Renal cortex interstitium (tissue), 11 donors: ENCODE results near the gene OAS2. TPM values are rescaled to one million over a fixed set of nuclear protein-coding genes. Genes with fewer than 3 reads are reported as not detected.

Experiments used
- DNase-seq, 11 donors: peaks; one replicate each; pipeline ENCODE4 v3.0.0-alpha.2; 2013; ENCODE audit warnings: low read depth in 9 of 11, low spot score in 4 of 11; ENCODE audit errors: extremely low read depth in 1 of 11
- polyA plus RNA-seq, 3 donors: library from polyadenylated mRNA; unstranded; fragments of 120-200 nt; gene quantifications; one replicate each; pipeline ENCODE4 v1.2.1, GENCODE V29; 2013; ENCODE audit not compliant: insufficient read length in 3 of 3

Gene OAS2
- polyA plus RNA-seq, 3 donors: 5.9 to 7.0 (median 6.6) TPM

DNA sequence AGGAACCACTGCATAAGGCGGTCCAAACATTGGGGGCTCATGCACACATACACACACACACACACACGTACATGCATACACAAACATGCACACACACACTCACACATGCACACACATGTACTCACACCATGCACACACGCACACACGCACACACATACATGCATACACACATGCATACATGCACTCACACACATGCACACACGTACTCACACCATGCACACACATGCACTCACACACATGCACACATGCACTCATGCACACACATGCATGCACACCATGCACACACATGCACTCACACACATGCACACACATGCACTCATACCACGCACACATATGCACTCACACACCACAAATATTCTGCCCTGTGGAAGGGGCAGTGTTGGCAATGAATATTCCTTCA, 22.1 kb downstream of the OAS2 start:
- no peak for DNase-seq

DNA sequence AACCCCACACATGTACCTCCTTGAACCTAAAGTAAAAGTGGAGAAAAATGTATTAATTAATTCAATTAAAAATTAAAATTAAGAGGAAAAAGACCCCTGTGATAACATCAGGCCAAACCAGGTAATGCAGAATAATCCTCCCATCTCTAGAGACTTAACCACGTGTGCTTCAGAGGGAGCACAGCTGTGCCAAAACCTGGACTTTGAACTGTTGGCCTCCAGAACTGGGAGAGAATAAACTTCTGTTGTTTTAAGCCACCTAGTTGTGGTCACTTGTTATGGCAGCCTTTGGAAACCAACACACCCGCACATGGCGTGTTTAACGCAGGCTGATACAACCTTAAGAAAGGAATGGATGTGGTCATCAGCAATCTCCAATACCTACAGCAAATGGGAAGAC, 23.8 kb downstream of the OAS2 start:
- DNase-seq: no peak

DNA sequence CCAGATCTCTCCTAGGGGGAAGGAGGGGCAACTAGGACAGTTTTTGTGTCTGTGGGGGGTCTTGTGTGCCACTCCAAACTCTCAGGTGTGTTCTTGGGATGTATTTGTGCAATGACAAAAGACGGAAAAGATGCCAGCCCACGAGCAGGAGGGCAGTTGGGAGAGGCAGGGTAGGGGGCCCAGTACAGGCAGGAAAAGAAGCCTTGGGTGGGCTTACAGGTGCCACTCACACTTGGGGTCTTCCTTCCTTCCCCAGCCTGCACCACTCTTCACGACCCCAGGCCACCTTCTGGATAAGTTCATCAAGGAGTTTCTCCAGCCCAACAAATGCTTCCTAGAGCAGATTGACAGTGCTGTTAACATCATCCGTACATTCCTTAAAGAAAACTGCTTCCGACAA, 24.4 kb downstream of the OAS2 start:
- no peak for DNase-seq

DNA sequence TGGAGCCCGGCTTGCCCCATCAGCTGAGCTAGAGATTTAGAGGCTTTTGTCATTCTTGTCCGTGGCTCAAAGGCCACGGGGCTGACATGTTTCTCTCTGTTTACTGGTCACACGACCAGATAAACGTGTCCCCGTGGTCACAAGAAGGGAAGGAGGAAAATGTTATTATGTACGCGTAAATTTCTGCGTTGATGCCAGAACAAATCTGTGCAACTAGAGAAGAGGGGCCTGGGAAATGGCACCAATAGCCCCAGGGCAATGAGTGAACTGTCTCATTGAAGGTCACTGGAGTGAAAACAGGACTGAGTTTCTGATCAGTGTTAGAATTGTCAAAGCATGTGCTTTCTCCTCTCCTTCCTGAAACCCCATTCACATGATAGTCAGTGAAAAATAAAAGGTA, 25.3 kb downstream of the OAS2 start:
- no peak for DNase-seq

DNA sequence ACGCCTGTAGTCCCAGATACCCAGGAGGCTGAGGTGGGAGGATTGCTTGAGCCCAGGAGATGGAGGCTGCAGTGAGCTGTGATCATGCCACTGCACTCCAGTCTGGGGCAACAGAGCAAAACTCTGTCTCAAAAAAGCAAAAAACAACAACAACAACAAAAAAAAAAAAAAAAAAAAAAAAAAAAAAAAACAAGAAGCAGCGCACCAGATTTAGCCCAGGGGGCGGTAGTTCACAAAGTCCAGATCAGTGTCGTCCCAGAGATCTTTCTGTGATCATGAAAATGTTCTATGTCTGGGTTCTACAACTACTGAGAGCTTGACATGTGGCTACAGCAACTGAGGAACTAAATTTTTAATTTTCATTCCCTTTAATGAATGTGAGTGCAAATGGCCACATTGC, 27.4 kb downstream of the OAS2 start:
- no peak for DNase-seq

DNA sequence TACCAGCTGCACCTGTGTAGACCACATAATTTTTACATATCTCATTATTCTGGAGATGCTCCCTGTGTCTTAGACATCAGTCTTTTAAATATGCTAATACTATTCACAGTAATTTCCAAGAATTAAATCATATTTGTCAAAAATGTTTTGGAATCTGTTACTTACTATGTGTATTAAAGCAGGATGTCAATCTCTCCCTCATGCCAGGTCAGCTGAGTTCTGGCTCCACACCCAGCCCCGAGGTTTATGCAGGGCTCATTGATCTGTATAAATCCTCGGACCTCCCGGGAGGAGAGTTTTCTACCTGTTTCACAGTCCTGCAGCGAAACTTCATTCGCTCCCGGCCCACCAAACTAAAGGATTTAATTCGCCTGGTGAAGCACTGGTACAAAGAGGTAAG, 27.9 kb downstream of the OAS2 start:
- no peak for DNase-seq

DNA sequence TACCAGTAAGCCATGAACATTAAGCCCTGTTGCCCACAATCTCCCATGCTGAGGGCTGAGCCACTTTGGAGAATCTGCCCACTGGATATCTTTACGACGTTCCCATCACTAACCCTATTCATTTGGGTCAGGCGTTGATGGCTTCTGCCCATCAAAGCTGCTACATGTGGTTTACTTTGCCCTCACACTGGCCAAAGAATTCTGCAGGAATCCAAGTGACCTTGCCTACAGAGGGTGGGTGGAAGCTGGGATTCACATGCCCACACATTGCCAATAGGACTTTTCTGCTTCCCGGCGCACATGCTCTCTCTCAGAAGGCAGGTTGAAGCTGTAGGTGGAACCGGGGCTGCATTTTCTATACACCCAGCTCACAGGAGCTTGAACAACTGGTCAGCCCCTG, 28.3 kb downstream of the OAS2 start:
- DNase-seq: no peak

DNA sequence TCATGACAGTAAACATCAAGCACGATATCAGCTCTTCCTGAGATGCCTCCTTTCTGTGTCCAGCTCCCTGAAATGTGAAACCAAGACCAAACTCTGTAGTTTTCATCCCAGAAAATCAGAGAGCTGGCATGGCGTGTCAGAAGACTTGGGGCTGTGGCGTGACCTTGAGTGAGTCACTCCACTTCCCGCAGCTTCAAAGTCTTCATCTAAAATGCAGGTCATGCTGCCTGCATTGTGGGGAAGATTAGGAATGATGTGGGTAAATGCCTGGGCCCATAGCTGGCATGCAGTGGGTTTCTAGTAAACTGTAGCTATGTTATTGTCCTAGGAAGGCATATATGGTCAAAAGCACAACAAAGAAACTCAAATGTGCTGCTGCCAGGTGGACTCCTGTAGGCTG, 28.8 kb downstream of the OAS2 start:
- no peak for DNase-seq

DNA sequence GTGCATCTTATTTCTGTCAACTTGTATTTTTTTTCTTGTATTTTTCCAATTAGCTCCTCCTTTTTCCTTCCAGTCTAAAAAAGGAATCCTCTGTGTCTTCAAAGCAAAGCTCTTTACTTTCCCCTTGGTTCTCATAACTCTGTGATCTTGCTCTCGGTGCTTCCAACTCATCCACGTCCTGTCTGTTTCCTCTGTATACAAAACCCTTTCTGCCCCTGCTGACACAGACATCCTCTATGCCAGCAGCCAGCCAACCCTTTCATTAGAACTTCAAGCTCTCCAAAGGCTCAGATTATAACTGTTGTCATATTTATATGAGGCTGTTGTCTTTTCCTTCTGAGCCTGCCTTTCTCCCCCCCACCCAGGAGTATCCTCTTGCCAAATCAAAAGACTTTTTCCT, 32.4 kb downstream of the OAS2 start:
- DNase-seq: peak in 1 of 11 donors; percentile 9

DNA sequence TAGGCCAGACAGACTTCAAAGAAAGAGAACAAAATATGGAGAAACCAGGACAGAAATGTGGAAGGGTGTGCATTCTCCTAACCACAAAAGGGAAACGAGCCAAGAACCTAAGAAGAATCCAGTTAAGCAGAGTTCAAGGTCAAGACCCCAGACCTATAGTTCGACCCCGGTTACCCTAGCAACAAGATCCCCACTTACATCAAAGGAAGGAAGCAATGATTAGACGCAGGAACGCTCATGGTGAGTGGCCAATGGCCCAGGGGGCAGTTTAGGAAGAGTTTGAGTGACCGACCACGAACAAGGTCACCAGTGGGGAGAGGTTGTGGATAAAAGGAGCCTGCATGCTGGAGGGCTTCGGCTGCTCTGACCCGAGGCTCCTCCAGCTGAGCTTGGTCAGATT, 36.2 kb downstream of the OAS2 start:
- DNase-seq: no peak

DNA sequence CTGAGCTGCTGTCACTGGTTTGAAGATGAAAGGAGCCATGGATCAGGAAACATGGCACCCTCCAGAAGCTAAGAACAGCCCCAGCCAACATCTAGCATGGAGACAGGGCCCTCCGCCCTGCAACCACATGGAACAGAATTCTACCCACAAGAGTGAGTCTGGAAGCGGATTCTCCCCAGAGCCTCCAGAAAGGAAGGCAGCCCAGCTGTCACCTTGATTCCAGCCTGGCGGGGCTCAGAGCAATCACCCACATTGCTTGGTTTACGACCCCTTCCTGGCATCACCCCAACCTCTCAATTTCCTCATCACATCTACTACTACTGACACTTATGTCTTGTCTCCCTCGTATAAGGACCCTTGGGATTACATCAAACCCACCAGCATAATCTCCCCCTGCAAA, 38.5 kb downstream of the OAS2 start:
- DNase-seq: no peak

DNA sequence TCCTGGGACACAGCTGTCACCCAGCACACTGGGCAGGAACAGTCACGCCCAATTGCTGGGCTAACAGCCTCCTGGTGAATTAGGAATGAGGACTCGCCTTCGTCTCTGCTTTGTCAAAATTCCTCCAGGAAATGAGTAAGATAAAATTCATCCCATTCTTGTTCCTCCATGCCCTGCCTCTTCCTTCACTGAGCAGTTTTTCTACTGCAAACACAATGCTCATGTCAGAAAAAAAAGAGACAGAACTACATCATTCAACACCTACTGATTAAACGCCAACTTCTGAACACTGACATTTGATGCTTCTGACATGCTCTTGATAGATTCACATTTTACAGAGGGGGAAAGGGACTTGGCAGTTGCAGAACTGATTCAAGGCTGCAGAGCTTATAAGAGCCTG, 40.7 kb downstream of the OAS2 start:
- DNase-seq: no peak

DNA sequence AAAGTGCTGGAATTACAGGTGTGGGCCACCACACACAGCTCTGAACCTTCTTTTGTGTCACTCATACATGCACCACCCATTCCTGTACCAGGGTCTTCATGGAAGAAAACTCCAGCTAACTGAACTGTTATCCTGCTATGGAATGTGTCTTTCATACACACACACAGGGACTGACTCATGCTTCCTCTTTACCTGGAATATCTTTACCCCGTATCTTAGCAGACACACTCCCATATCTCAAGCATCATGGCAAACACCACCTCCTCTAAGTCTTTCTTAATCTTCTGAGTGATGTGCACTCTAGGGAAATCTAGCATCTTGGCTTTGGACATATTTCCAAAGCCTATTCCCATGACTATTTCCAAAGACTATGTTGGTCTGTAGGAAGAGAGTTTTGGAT, 43.2 kb downstream of the OAS2 start:
- no peak for DNase-seq

DNA sequence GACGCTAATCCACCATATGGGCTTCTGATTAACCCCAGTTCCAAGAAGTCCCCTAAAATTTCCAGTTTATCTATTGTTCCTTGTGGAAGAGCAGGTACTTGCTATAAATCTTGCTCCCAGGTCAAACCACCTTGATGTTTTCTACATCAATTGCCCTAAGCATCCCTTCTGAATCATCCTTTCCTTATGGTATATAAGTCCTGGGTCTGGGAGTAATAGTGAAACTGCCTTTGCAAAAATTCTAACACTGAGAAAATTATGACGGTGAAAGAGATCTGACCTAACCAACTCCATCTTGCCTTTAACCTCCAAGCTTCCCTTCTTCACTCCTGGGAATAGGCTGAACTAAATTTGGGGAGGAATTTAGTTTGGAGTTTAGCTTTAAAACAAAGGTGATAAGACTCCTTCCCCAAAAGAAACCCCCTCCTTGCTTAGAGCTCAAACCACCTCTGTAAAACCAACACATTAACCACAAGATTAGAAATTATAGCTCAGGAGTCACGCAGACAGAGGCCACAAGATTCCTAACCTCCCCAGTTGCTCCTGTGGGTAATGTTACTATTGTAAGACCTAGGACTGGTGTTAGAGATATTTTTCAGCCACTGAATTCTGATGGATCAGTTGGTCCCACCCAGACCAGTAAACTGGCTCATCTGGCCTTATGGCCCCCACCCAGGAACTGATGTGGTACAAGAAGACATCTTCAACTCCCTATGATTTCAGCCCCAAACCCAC, 44.4 kb downstream of the OAS2 start:
- DNase-seq: no peak

DNA sequence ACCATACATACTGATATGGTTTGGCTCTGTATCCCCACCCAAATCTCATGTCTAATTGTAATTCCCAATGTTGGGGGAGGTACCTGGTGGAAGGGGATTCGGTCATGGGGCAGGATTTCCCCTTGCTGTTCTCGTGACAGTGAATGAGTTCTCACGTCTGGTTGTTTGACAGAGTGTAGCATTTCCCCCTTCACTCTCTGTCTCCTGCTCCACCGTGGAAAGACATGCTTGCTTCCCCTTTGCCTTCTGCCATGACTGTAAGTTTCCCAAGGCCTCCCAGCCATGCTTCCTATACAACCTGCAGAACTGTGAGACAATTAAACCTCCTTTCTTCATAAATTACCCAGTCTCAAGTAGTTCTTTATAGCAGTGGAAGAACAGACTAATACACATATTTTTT, 49.4 kb downstream of the OAS2 start:
- DNase-seq: no peak

DNA sequence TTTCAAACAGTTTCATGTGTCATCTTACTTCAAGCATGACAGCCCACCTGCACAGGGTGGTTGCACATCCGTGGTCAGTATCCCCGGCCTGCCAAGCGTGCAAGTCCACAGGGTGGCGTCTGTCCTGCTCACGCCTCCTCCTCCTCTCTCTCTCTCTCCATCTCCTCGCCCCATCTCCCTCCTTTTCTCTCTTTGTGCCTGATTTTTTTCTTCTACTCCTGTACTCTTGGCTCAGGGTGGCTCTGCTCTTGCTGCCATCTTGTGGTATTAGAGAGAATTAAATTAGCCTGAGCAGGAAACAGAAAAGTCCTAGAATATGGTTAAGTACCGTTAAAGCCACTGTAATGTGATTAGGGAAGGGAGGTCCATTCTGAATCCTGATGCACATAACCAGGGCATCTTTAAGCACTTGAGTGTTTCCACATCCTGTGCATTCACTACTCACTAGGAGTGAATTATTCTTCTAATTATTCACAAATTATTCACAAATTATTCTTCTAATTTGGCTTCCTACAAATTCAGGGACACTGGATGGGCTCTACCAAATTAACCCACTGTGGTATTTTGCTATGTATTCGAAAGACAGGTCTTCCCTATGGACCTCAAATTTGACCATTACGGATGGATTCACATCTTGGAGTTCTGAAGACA, 52.7 kb downstream of the OAS2 start:
- peak in 10 of 11 donors; percentile 23 to 53 (median 42) for DNase-seq

DNA sequence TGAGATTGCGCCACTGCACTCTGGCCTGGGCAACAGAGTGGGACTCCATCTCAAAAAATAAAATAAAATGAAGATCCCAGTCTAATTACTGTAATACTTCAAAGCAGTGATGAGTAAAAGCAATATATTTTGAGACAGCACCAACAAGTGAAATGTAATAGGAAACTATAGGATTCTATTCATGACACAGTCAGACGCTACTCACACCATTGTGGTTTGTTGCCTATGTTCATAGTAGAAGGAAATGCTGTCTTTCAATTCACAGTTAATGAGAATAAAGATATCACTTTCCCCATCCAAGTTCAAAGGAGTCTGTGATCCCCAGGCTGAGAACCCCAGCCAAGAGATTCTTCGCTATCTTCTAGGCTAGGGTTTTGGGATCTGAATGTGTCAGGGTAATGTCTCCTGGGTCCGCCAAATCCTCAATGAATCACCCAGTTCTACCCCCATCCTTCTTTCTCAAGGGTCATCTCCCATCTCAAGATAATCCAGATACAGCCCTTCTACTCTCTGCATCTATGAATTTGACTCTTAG, 61.7 kb downstream of the OAS2 start:
- no peak for DNase-seq

DNA sequence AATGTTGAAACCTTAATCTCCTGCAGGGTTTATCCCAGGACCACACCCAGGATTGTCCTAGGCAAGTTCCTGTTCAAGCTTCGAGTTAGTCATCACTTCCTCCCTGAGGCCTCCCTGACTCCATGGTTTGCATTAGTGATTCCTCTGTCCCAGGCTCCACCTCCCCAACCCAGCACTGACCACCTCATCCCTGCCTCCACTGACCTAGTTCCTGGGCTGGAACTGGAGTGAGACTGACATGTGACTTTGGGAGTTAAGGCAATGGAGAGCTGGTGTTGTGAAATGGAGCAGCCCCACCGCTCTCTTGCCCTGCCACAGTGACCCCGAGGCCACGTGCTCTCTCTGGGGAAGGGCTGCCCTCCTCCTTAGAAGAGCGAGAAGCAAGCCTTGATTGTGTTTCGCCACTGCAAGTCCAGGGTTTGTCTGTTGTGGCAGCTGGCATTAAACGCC, 62.4 kb downstream of the OAS2 start:
- no peak for DNase-seq

DNA sequence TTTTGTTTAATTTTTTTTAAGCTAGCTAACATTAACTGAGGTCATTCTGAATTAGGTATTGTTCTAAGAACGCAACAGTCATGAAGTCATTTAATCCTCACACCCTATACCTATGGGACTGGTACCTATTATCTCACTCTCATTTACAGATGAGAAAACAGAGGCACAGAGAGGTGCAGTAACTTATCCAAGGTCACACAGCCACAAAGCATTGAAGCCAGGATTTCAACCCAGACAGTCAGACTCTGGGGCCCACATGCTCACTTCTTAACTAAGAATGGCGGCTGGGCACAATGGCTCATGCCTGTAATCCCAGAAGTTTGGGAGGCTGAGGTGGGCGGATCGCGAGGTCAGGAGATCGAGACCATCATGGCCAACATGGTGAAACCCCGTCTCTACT, 63.2 kb downstream of the OAS2 start:
- no peak for DNase-seq

DNA sequence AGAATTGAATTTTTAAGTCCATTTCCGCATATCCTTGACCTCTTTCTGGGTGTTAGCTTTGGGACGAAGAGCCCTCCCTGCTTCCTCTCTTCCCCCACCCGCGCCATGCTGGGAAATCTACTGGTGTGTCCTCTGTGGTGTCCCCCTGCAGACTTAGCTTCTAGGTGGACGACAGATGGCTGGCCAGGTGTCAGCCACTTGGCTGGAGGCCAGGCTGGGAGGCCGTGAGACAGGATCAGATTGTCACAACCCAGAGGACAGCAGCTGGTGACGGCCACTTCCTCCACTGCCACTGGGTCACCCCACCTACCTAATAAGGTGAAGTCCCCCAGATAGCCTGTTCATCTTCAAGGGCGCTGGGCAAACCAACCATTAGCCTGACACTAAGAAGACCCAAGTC, 64.9 kb downstream of the OAS2 start:
- no peak for DNase-seq

DNA sequence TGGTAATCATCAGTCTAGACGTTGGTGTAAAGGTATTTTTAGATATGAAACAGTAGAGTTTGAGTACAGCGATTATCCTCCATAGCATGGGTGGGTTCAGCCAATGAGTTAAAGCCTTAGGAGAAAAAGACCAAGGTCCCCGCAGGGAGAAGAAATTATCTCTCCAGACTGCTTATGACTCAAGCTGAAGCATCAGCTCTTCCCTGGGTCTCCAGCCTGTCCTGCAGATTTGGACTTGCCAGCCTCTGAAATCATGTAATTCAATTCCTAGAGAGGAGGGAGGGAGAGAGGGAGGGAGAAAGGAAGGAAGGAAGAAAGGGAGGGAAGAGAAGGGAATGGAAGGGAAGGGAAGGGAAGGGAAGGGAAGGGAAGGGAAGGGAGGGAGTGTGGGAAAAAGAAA, 66.2 kb downstream of the OAS2 start:
- DNase-seq: no peak
